ENCODE results near the gene FFAR4.
"Not testable (repeated sequence)": the region's sequence is repeated elsewhere in the genome, so short reads cannot be mapped to it uniquely, and the experiment has no call there.

Gene FFAR4

DNA sequence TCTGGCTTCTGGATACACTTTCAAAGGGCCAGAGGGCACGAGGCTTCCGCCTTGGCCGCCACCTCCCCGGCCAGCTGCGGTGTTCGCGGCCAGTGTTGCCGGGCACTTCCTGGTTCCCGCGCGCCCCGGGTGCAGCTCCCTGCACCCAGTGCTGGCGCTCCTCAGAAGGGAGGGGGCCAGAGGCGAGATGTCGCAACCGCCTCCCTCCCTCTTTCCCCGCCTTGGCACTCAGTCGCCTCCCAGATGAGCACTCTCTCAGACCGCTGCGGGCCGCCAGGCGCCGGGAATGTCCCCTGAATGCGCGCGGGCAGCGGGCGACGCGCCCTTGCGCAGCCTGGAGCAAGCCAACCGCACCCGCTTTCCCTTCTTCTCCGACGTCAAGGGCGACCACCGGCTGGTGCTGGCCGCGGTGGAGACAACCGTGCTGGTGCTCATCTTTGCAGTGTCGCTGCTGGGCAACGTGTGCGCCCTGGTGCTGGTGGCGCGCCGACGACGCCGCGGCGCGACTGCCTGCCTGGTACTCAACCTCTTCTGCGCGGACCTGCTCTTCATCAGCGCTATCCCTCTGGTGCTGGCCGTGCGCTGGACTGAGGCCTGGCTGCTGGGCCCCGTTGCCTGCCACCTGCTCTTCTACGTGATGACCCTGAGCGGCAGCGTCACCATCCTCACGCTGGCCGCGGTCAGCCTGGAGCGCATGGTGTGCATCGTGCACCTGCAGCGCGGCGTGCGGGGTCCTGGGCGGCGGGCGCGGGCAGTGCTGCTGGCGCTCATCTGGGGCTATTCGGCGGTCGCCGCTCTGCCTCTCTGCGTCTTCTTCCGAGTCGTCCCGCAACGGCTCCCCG lies at the start of gene FFAR4:
Gene FFAR4, plus strand, starts transcription at position 231 of the 842 bp plus-strand sequence. Its CDS starts 56 bp downstream, at position 287.
- DNase-seq = no peak

DNA sequence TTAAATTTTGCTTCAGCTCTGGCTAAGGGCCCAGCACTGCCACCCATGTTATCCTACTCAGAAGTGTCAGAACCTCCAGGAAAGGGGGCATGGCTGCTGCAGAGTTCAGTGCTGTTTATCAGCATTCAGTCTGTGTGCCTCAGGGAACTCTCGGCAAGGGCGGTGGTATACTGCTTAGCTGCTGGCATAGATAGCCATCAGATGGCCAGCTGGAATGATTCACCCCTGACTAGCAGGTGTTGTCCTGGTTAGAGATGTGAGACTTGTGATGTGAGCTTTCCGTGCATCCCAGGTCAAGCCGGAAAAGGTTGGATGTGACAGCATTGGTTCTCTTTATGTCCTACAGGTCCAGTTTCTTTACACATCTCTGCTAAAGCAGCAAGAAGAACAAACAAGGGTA lies 47.9 kb upstream of the FFAR4 start:
- DNase-seq = no peak

DNA sequence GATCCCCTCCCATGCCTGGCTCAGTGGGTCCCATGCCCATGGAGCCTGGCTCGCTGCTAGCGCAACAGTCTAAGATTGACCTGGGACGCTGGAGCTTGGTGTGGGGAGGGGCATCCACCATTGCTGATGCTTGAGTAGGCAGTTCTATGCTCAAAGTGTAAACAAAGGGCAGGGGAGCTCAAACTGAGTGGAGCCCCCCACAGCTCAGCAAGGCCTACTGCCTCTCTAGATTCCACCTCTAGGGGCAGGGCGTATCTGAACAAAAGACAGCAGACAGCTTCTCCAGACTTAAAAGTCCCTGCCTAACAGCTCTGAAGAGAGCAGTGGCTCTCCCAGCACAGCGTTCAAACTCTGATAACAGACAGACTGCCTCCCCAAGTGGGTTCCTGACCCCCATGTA lies 31.2 kb upstream of the FFAR4 start:
- no peak for DNase-seq

DNA sequence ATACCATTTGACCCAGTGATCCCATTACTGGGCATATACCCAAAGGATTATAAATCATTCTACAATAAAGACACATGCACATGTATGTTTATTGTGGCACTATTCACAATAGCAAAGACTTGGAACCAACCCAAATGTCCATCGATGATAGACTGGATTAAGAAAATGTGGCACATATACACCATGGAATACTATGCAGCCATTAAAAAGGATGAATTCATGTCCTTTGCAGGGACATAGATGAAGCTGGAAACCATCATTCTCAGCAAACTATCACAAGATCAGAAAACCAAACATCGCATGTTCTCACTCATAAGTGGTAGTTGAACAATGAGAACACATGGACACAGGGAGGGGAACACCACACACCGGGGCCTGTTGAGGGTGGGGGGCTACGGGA lies 25.6 kb upstream of the FFAR4 start:
- not testable (repeated sequence) for DNase-seq

DNA sequence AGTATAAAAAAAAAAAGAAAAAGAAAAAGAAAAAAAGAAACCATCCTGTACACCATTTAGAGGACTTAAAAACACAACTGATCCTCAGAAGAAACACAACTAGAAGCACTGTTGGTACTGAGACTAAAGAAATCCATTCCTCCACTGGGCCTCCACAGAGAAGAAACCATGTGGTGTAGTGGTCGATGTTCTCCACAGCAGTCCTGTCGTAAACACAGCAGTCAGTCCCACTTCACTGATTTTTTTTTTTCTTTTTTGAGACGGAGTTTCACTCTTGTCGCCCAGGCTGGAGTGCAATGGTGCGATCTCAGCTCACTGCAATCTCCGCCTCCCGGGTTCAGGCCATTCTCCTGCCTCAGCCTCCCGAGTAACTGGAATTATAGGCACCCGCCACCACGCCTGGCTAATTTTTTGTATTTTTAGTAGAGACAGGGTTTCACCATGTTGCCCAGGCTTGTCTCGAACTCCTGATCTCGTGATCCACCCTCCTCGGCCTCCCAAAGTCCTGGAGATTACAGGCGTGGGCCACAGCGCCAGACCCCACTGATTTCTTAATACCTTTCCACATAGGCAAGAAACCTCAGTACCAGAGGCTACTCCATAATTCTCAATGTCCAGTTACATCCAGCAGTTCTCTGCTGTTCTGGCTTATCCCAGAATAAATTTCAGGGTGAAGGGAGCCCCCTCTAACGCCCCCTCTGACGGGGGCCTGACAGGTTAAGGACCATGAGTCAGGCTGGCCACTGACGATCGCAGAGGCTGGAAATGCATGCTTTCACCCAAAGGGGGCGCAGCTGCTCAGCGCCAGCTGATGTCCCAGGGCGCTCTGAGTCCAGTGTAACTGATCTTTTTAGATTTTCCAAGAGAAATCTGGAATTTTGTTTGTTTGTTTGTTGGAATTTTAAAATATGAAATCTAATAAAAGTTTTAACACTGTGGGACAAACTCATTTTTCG lies 24.8 kb upstream of the FFAR4 start:
- DNase-seq = peak; percentile 43

GRCh38 chr10:93542358-93542791 lies 24.1 kb upstream of the FFAR4 start:
- no peak for DNase-seq

DNA sequence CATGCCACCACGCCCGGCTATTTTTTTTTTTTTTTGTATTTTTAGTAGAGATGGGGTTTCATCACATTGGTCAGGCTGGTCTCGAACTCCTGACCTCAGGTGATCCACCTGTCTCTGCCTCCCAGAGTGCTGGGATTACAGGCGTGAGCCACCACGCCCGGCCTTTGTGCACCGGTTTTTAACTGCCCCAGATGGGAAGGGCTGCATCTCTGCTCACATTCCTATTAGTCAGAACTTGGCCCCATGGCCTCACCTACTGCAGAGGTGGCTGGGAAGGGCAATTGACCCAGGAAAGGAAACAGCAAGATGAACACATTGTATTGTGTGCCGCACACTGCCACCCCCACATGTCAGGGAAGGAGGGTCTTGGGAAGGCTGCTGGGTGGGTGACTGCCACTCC lies 19.5 kb upstream of the FFAR4 start:
- DNase-seq = not testable (repeated sequence)

DNA sequence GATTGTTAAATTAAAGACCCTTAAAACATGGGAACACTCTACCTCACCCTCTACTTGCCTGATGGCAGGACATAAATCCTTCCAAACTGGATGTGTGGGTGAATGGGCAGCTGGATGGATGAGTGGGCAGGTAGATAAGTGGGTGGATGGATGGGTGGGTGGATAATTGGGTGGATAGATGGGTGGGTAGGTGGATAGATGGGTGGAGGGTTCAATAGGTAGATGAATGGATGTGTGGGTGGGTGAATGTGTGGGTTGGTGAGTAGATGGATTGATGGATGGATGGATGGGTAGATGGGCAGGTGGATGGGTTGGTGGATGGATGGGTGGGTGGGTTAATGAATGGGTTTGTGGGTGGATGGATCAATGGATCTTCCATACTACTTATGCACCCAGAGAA lies 18.9 kb upstream of the FFAR4 start:
- DNase-seq = no peak

GRCh38 chr10:93548376-93549071 lies 17.9 kb upstream of the FFAR4 start:
- DNase-seq = no peak

- DNase-seq = no peak
Measured at GRCh38 chr10:93550606-93551005, 15.9 kb upstream of the FFAR4 start.

- no peak for DNase-seq
Measured at GRCh38 chr10:93552780-93553179, 13.7 kb upstream of the FFAR4 start.

- no peak for DNase-seq
Measured at GRCh38 chr10:93553482-93554315, 12.8 kb upstream of the FFAR4 start.

DNA sequence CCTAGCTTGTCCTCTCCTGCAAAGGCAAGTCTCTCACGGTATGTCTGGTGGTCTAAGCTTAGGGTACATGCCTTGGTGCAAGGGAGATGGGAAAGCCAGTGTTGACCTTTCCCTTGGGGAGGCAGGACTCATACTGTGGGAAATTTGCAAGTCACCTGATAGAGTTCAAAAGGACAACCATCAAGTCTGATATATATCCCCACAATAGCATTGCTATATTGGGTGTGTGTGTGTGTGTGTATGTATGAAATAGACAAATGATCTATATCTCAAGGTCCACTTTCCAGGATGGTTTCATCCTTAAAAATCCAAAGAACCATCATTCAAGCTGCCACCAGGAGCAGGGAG lies 12.2 kb upstream of the FFAR4 start:
- DNase-seq = no peak

DNA sequence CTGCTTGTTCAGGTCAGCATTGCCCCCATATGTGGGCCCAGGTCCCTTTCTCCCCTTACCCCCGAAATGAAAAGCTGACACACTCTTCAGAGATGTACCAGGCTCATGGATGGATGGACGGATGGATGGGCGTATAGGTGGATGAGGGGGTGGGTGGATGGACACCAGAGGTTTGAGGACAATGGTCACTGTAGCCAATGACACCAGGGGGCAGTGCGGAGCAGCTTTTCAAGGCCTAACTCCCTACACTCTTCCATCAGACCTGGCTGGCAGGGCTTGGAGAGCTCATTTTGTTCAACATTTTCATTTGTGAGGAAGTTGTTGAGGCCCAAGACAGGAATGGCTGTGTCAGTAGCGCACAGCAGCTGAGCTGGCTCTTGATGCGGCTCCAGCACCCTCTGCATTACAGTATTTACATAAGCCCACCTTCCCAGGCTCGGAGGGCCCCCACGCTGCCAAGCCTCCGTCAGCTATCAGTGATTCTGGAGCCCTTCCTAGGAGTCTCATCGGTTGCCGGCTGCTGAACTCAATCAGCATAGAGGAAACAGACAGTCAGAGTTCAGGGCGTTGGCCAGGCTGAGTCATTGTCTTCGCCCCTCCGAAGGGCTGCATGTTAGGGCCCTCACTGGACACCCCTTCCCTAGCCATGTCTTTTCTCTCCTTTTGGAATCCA lies 11.6 kb upstream of the FFAR4 start:
- peak; percentile 69 for DNase-seq

GRCh38 chr10:93559490-93559889 lies 7.0 kb upstream of the FFAR4 start:
- DNase-seq = no peak

GRCh38 chr10:93560541-93560940 lies 5.9 kb upstream of the FFAR4 start:
- DNase-seq = no peak

- DNase-seq = no peak
Measured at GRCh38 chr10:93565446-93565845, 1.0 kb upstream of the FFAR4 start.

GRCh38 chr10:93567277-93568104 lies 1.0 kb downstream of the FFAR4 start:
- no peak for DNase-seq

DNA sequence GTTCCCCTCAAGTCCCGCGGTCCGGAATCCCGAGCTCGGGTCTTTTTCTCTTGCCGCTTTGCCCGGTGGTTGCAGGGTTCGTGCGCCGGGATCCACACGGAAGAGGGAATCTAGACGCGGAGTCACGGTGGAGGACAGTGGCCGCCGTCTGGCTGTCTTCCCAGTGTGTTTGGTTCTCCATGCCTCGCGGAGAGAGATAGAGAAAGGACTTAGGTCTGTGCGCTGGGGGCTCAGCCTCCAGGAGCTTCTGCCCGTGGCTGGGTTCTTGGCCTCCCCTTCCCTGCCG lies 1.6 kb downstream of the FFAR4 start:
- DNase-seq = no peak

GRCh38 chr10:93570383-93570782 lies 3.9 kb downstream of the FFAR4 start:
- no peak for DNase-seq

DNA sequence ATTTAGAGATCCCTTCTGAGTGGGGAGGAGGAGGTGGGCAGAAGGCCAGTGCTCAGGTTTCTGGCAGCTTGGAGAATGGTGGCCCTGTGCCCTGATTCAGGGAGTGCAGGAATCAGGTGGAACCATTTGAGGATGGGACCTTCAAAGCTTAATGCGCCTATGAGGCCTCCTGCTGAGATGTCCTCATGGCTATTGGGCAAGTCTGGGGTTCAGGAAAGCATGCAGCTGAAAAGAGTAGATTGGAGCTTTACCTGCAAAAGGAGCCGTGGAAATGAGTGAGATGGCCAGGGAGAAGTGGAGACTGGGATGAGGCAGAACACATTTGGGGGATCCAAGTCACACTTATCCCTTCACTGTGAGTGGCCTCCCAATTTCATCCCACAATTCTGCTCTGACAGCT lies 6.1 kb downstream of the FFAR4 start:
- DNase-seq = no peak

All from stimulated activated CD4-positive, alpha-beta T cell treated with anti-CD3 and anti-CD28 coated beads, Interleukin-15, amount 100 ng/mL, for 24 hours (primary cell).